ENCODE results near the gene RENBP.
"Not testable (repeated sequence)": the region's sequence is repeated elsewhere in the genome, so short reads cannot be mapped to it uniquely, and the experiment has no call there.

Gene RENBP

GRCh38 chrX:153988493-153988892 is 44.0 kb upstream of the RENBP start:
- TF ChIP-seq, protein P1, sequence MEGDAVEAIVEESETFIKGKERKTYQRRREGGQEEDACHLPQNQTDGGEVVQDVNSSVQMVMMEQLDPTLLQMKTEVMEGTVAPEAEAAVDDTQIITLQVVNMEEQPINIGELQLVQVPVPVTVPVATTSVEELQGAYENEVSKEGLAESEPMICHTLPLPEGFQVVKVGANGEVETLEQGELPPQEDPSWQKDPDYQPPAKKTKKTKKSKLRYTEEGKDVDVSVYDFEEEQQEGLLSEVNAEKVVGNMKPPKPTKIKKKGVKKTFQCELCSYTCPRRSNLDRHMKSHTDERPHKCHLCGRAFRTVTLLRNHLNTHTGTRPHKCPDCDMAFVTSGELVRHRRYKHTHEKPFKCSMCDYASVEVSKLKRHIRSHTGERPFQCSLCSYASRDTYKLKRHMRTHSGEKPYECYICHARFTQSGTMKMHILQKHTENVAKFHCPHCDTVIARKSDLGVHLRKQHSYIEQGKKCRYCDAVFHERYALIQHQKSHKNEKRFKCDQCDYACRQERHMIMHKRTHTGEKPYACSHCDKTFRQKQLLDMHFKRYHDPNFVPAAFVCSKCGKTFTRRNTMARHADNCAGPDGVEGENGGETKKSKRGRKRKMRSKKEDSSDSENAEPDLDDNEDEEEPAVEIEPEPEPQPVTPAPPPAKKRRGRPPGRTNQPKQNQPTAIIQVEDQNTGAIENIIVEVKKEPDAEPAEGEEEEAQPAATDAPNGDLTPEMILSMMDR (IDR thresholded peaks at IDR 0.05; ENCODE audit: low read depth, low read length, missing control alignments): no peak
- no peak overlapping the region for H3K4me3 ChIP-seq (ENCODE audit: low read depth, low read length)
- no peak for DNase-seq (ENCODE audit: low read depth)
- in situ Hi-C loops (cut with HindIII; ENCODE audit: low sequenced_read_pairs): no loop called here

DNA sequence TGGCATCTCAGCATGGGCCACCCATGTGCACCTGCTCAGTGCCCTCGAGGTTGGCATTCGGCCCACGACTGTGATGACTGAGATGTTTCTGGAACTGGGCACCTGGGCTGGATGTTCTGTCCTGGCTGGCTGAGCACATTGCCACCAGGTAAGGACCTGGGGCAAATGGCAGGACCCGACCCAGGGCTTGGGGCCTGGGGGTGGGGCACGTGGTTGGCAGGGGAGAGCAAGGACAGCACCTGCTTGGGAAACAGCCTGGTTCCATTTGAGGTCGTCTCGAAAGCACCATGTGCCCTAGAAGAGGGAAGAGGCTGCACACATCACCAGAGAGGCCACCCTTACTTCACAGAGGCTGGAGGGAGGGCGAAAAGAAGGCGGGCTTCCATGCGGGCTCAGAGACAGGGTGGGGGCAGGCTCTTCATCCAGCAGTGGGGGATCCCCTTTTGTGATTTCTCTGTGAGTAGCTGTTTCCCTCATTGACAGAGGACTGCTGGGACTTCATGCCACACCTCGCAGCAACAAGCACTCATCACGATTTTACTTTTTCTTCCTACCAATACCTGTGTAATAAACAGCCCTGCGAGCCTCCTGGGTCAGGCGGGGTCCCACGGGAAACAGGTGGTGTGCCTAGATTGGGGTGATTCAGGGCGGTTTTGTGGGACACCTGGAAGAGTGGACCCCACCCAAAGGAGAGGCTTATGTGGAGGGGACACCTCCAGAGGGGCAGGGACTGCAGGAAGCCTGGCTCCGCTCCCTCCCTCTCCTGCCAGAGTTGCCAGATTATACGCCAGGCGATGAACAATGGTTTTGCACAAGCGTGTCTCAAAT is 40.1 kb upstream of the RENBP start:
- no peak overlapping the region for H3K4me3 ChIP-seq (ENCODE audit: low read depth, low read length)
- in situ Hi-C loops (cut with HindIII; ENCODE audit: low sequenced_read_pairs): no loop called here
- TF ChIP-seq, protein P1 (IDR thresholded peaks at IDR 0.05; ENCODE audit: low read depth, low read length, missing control alignments): no peak
- no peak for DNase-seq (ENCODE audit: low read depth)

DNA sequence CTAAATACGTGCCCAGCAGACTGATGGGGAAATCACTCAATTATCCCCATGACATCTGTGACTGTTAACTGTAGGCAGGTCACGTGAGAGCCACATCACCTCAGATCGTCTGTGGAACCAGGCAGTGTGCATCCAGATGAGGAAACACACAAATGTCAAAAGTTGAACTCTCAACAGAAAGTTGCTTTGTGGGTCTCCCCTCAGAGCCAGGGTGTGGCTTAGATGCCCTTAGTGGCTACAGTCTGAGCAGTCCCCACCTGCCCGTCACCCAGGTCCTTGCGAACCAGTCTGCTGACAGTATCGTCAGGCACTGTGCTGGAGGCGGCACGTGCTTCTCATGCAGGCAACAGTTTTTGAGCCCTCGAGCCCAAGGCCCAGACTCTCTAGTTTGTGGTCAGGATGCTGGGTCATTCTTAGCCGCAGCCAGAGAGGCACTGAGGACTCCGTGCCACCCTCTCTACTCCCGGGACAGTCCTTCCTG is 38.9 kb upstream of the RENBP start:
- in situ Hi-C loops (cut with HindIII; ENCODE audit: low sequenced_read_pairs): no loop called here
- DNase-seq (ENCODE audit: low read depth): no peak
- TF ChIP-seq, protein P1 (IDR thresholded peaks at IDR 0.05; ENCODE audit: low read depth, low read length, missing control alignments): no peak
- H3K4me3 ChIP-seq (ENCODE audit: low read depth, low read length): no peak overlapping the region

DNA sequence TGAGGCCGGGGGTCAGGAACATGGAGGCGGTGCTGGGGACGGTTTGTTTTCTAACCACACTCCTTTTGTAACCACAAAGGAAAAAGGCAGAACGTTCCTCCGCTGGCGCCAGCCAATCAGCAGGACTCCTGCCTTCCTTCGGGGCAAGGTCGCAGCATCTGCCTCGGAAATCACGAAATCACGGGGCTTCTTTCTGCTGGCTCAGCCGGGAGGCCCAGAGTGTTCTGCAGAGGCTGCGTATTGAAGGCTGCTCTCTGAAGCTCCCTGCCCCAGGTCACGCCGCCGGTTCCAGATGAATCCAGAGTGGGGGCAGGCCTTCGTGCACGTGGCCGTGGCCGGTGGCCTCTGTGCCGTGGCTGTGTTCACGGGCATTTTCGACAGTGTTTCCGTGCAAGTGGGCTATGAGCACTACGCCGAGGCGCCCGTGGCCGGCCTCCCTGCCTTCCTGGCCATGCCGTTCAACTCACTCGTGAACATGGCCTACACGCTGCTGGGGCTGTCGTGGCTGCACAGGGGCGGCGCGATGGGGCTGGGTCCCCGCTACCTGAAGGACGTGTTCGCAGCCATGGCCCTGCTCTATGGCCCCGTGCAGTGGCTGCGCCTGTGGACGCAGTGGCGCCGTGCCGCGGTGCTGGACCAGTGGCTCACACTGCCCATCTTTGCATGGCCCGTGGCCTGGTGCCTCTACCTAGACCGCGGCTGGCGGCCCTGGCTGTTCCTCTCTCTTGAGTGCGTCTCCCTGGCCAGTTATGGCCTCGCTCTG is 37.5 kb upstream of the RENBP start:
- in situ Hi-C loops (cut with HindIII; ENCODE audit: low sequenced_read_pairs): no loop called here
- no peak overlapping the region for H3K4me3 ChIP-seq (ENCODE audit: low read depth, low read length)
- DNase-seq (ENCODE audit: low read depth): no peak
- TF ChIP-seq, protein P1 (IDR thresholded peaks at IDR 0.05; ENCODE audit: low read depth, low read length, missing control alignments): no peak

- TF ChIP-seq, protein P1 (IDR thresholded peaks at IDR 0.05; ENCODE audit: low read depth, low read length, missing control alignments): no peak
- in situ Hi-C loops (cut with HindIII; ENCODE audit: low sequenced_read_pairs): no loop called here
- H3K4me3 ChIP-seq (ENCODE audit: low read depth, low read length): no peak overlapping the region
- DNase-seq (ENCODE audit: low read depth): no peak
Observed at GRCh38 chrX:153981231-153981630, 36.8 kb upstream of the RENBP start.

DNA sequence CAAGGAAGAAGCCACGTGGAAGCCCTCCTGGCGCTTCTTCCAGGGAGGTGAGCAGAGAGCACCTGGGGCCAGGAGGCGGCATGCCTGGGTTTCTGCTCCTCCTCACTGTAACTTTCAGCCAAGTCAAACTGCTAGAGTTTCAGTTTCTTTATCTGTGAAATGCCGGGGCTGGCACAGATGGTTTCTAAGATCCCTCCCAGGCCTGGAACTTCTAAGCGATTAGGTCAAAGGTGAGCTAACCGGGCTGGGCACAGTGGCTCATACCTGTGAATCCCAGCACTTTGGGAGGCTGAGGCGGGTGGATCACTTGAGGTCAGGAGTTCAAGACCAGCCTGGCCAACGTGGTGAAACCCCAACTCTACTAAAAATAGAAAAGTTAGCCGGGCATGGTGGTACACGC is 36.0 kb upstream of the RENBP start:
- H3K4me3 ChIP-seq (ENCODE audit: low read depth, low read length); DNase-seq (ENCODE audit: low read depth); in situ Hi-C loops (cut with HindIII; ENCODE audit: low sequenced_read_pairs): not testable (repeated sequence)

All from astrocyte of the cerebellum (primary cell).